Umbilical cord (tissue), 2 donors: Measurements from ENCODE around the gene TTC7B. TPM values are rescaled to one million over a fixed set of nuclear protein-coding genes. Genes with fewer than 3 reads are reported as not detected.
A peak's percentile ranks its signal among the peaks of the same experiment; 100 is the strongest.

Experiments
- DNase-seq: peaks from one replicate; pipeline ENCODE4 v3.0.0-alpha.2; 2015; ENCODE audit warnings: low spot score
- total RNA-seq: library from RNA; depleted of rRNA; stranded (reverse); fragments of >200 nt; gene quantifications from one replicate; pipeline ENCODE4 v1.2.3, GENCODE V29; 2014; ENCODE audit warnings: low replicate concordance; ENCODE audit not compliant: insufficient read depth

The TTC7B gene
- total RNA-seq, 1 donor from 2014 or later = 14.2 TPM

DNA sequence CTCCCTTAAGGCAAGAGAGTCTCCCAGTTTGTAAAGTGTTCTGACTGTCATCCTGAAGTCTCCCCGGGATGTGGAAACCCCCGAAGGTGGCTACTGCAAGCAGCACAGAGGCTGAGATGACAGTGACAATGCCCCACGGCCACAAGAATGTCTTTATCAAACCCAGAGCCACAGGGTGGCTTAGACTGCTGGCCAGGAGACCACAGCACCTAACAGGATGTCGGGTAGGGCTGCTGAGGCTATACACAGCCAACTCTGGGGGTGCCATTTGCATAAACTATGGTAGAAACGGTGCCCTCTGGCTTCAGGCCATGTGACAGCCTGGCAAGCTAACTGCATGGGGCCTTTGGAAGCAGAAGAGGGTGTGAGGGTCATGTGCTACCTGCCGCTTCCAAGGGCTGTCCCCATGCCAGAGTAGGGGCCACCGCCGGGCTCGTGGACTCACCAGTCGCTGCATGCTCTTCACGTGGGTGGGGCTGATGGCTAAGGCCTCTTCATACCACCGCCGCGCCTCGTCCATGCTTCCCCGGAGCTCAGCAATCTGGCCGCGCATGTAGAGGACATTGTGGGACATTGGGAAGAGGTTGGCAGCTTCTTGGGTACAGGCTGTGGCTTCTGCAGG is 238.5 kb downstream of the TTC7B start:
- no peak for DNase-seq

DNA sequence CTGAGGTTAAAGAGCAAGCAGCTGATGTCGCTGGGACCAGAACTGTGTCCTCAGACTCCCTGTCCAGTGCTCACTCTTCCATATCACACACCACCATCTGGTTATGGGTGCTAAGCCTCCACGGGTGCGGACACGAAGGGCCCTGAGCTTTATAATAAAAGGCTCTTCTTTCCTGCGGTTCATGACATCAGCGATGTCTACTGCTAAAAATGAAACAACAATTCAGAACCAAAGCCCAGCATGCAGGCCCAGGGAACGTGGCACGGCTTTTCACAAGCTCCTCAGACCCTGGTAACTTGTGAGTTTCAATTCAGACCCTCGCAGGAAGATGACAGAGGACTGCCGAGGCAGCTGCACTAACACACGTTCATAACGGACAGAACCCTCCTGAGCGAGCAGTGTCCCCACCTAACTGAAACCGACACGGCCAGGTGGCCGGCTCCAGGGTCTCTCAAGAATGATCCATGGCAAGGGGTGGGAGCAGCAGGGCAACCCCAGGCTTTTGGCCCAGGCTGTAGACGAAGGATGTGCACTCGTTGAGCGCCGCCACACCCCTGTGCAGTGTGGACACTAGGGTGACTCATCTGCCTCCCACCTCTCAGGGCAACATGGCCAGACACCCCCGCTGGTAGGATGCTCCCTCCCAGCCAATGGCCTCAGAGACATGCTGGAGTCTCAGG is 239.1 kb downstream of the TTC7B start:
- DNase-seq = no peak

DNA sequence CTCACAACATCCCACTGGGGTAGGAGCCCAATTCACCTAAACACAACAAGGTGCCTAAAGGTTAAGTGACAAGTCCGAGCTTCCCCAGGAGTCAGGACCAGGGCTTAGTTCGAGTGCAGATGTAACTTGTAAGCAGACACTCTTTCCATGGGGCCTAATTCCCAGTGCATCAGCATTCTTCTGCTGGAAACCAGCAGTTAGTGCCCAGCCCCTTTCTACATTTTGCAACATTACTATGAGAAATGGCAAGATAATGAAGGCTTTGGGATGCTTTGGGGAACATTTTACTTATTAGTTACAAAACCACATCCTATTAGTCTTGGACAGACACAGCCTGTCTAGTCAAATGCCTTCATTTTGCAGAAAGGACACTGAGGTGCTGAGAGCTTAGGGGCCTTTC is 239.6 kb downstream of the TTC7B start:
- DNase-seq = peak; percentile 48

DNA sequence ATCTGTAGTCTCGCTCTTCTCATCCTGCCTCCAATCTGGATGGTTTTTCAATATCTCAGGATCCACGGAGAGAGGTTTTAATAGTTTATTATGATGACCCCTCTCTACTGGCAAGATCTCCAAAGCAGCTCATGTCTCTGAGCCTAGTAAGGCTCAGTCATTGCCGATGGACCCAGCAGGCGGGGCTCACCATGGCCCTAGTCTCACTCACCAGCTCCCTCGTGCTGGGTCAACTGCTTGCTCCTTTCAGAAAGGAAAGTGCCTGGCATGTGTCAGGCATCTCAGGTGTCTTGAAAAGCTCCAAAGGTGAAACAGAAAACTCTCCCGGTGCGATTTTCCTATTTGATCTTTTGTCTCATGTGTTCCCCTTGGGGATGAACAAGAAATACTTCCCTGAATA is 240.4 kb downstream of the TTC7B start:
- DNase-seq = no peak

DNA sequence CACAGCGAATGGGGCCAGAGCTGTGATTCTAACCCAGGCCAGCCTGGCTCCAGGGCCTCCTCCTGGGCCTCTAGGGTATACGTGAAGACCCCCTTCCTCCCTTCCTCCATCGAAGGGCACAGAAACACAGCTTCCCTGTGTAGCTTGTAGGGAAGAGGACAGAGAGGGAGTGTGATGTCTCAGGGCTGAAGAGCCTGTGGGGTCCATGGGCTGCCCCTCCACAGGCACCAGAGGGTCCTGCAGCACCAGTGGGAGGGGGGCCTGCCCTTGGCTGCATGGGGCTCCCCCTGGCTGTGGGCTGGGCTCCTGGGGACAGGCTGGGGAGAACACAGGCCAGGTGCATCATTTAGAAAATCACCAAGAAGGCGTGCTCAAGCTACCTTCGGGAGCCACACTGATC is 240.9 kb downstream of the TTC7B start:
- DNase-seq = no peak

DNA sequence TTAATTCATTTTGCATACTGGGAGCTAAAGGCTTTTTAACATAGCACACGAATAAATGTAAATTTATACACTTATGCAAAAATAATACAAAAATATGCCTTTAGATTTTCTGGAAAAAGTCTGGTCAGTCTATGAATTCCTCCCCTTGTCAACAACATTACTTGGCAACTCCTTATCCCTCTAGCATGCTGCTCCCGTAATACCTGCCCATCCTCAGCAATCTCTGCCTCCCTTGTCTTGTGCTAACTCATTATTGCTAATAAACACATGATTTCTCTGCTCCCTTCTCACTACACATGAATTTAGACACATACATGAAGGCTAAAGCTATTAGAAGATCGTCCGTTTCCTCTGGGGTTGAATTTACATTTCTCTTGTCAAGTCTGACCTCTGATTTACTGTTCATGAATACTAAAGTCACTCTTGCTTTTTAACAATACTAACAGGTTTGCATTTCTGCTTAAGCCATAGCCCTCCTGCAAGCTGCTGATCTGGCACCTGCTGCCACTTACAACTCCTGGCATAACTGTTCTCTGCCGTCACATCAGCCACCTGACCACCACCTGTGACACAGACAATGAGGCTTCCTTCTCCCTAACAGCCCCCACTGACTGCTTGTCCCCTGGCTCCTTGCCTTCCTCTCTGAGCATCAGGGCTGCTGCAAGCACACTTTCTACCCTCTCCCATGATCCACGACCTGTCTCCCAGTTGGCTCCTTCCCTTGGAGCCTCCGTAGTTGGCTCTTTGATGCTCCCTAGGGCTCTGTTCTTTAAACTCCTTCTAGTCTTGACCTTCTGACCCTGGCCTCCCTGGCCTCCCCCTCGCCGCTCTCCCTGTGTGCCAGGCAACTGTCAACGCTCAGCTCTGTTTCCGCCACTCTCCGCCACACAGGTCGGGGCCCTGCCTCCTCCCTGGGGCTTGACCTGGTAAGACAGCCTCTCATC is 241.8 kb downstream of the TTC7B start:
- no peak for DNase-seq

DNA sequence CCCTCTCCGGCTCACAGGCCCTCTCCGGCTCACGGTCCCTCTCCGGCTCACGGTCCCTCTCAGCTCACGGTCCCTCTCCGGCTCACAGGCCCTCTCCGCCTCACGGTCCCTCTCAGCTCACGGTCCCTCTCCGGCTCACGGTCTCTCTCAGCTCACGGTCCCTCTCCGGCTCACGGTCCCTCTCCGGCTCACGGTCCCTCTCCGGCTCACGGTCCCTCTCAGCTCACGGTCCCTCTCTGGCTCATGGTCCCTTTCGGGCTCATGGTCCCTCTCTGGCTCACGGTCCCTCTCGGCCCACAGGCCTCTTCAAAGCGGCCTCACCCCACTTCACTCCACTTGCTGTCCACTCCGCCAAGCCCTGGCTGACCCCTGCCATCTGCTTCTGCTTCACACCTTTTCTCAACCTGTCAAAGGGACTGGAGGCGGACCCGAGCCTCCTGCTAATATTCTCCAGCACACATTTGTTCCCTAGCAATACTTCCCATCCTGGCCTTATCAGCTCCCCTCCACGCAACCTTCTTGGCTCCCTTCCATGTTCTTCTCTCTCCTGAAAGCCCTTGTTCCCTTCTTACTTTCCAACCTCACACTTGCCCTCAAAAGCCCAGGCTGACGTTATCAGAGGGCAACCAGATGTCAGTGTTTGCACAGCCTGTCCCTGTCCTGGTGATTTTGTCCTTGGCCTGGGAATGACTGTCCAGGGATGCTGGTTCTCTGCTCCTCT is 242.7 kb downstream of the TTC7B start:
- no peak for DNase-seq

DNA sequence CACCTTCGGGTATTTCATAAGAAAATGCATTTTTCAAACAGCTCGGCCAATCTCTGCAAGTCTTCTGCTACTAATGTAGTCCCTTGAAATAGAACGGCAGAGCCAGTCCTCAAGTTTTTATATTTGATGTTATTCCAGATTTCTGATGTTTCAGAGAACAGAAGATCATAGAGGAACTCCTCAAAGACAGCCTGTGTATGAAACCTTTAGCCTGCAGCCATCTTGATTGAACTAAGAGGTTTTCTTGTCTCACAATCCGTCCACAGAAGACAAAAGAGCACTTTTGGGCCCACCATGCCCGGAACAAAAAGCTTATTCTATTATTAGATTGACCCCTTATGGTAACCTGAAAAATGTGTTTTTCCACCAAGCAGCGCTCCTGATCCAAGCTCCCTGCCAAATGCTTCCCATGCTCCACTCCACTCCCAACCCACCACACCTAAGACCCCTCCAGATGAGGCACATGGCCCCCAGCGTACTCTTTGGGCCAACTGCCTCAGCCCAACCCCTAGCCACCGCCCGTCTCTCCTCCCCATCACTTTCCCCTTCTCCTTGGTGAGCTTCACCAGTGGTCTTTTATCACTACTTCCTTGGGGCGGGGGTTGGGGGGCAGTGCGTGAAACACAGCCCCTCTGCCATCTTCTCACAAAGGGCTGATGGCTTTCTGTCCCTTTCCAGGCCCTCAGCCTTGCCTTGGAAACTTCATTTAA is 243.6 kb downstream of the TTC7B start:
- no peak for DNase-seq

DNA sequence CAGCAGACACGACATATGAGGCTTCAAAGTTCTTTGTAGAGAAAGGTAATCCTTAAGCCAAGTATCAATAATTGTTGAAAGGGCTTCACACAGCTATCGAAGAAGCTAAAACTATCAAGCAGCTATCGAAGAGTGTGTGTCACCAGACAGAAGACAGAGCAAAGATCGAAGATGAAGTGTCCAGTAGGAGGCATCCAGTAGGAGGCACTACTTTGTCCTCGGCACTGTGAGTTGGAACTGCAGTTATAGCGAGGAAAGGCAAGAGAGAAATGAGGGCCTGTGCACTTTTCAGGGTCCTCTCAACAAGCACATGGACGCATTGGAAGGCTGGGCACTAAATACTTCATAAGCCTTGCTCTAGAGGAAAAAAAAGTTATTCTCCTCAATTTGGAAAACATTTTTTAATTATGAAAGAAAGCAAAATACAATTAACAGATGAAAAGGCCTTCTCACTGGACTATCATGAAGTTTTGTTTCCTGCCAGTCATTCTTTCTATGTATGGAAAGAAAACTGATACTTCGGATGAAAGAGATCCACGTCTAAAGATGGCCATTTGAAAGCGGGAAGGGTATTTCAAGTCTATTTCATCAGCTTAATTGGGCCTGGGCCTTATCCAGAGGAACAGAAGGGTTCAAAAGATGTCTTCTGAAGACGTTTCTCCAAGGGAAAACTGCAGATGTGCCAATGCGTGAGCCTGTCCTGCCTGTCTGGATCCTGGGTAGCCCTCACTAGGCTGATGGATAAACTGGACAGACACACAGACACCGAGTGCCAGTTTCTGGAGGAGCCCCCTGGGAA is 244.9 kb downstream of the TTC7B start:
- no peak for DNase-seq

DNA sequence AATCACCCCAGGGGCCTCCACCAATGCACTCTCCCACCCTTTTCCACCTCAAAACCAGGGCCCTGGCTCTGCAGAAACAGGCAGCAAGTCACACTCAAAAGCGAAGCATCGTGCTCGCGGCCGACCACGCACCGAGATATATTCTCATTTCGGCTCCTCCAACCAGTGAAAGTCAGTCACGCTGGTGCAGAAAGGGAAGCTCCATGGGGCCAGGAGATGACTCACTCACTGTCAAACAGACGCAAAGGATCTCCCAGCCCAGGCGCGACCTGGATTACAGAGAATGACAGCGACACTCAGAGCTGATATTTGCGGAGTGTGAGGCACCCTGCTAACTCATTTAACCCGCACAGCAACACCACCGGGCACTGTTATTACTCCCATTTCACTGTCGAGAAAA is 245.8 kb downstream of the TTC7B start:
- no peak for DNase-seq

DNA sequence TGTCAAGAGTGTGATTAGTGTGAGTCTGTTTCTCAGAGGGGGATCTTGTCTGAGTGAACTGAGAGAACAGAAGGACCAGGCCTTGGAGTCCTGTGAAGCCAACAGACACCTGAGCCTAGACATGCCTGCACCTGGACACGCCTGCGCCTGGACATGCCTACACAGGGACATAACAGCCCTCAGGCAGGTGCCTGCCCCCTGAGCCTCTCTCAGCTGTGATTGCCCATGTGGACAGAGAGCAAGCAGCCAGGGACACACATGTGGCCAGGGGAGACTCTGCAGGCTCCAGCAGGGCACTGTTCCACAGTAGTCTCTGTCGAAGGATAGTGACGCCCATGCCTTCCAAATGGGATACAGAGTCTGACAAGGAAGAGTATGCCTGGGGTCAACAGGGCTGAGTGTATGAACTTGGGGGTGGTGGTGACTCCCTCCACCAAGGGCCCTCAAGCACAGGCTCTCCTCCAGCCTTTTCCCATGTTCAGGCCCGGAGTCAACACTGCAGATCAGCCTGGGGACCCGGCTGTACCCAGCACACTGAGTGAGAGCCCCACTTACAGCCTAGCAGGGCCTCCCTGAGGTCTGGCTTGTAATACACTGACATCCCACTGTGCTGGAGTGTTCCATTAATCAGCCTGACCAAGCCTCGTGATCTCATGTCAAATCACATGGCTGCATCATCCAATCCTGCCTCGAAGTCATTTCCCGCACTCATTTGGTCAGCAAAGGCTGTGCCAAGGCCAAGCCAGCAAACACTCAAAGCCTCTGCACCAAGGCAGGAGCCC is 246.4 kb downstream of the TTC7B start:
- DNase-seq = no peak

DNA sequence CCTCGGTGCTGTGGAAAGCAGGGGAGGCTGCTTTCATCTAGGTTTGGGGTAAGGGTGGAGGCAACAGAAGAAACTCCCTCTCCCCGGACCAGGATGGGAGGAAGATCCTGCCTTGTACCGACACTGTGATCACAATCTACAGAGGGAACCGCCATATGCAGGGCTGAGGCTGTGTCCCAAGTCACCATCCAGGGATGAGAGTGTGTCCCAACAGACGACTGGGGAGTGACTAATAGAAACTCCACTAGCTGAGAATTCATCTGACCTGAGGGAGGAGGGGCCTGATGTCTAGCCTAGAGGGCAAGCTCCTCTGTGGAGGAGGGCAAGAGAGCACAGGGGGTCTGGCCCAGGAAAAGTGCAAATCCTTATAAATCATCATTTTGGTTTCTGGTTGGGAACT is 247.0 kb downstream of the TTC7B start:
- DNase-seq = no peak

DNA sequence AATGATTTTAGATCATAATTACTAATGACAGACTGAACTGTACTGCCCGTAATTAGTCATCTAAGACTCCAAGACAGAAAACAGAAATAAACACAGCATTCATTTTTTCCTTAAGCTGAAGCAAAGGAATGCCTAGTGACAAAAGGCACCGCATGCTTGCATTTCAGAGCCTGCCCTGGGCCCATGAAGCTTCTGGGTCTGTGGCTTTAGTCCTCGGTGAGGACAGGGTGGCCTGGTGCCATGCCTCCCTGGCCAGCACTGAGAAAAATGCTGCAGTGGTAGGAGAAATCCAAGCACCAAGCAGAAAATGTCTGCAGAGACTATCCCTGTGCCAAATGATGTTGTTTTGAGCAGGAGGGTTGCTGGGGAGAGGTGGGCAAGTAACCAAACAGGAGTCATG is 247.8 kb downstream of the TTC7B start:
- no peak for DNase-seq

DNA sequence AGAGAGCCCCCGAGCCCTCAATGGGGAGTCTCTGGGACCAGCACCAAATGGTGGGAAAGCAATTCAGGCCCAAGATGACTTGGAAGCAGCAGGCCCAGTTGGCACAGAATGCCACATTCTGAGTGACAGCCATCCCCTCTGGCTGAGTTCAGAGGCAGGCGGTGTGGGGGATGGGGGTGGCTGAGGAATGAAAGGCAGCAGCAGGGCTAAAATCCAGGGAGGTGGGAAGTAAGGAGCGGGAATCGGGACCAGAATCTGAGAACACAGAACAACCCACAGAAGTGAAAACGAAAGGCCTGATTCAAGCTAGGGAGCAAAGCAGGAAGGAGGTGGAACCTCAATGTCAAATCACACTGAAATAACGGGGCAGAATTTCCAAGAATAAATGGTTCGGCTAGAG is 248.2 kb downstream of the TTC7B start:
- DNase-seq = no peak

DNA sequence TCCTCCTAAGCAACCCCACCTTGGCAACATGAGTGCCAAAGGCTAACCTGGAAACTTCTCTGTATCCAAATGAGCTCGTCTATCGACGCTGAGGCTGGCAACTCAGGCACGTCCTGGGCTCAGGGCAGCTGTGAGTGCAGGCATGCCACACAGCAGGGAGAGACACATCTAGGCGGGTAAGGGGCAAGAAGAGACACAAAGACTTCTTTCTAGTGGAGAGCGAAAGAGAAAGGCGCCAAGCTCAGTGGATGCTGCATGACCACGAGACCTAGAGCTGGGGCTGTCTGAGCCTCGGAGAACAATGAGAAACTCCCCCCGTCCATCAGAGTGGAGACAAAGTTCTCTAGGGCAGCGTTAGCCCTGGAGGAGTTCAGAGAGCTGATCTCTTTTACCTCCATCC is 249.0 kb downstream of the TTC7B start:
- DNase-seq = no peak

DNA sequence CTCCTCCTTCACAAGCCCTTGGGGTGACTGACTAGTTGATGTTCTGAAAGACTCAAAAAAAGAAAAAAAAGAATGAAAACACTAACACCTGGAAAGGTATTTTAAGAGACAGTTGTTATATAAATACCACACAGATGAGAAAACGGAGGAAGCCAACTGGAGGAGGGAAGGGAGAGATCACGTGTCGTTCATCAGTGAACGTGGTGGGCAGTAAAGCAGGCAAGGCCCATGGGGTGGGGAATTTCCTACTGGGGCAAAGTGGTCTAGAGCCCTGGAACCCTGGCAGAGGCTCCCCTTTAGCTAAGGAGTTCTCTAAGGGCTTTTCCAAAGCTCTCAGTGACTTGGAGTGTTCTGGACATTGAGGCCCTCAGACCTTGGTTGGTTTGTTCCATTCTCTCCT is 249.7 kb downstream of the TTC7B start:
- DNase-seq = no peak

DNA sequence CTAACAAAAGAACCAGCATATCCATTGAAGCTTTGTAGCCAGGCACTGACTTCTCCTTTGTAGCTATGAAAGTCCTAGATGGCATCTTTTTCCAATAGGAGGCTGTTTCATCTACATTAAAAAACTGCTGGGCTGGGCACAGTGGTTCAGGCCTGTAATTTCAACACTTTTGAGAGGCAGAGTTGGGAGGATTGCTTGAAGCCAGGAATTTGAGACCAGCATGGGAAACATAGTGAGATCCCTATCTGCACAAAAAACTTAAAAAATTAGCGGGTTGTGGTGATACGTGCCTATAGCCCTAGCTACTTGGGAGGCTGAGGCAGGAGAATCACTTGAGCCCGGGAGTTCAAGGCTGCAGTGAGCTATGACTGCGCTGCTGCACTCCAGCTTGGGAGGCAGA is 251.7 kb downstream of the TTC7B start:
- no peak for DNase-seq

DNA sequence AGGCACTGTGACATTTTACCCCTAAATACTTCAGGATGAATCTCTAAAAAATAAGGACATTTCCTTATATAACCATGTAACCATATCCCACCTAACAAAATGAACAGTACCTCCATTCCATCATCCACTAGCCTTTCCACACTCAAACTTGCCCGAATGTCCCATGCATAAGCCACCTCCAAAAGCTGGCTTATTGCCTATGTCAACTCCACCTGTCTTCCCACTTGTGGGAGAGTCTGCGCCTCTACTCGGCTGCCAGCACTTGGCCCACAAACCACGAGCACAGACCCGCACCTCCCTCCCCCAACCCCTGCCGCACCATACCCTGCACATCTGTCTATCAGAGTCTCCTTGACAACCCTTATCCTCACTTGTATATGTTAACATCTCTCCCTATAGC is 253.6 kb downstream of the TTC7B start:
- no peak for DNase-seq

DNA sequence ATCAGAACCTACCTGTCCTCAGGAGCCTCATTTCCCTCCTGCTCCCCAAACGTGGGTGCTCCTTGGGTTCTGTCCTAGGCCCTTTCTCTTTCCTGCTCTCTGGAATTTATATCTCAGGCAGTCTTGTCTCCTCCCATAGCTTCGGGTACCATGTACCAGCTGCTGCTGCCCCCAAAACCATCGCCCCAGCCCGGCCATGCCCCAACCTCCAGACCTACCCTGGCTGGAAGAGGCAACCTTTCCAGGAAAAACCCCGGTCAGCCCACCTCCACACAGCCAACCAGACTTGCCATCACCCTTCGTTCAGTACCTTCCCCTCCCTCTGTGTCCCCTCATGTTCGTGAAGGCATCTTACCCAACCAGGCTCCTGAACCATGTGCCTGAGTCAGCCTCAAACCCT is 254.3 kb downstream of the TTC7B start:
- DNase-seq = no peak

DNA sequence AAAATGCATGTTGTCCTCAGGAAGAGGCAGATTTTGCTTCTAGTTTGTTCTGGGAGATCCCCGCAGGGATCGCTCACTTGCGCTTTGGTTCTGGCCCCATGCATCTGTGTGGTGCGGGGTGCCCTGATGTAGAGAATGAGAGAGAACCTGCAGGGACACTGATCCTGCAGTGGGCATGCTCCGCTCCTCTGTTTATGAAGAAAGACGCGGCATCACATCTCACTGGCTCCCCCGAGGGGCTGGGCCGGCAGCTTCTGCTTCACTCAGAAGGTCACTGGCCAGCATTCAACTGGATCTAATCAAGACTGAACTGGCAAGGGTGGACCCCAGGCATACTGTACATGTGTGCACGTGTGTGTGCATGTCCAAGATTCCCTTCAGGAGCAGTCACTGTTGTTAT is 255.2 kb downstream of the TTC7B start:
- no peak for DNase-seq
